B cell (primary cell): Measurements from ENCODE around the gene HILPDA. TPM values are rescaled to one million over a fixed set of nuclear protein-coding genes. Genes with fewer than 3 reads are reported as not detected.

Experiments
- ATAC-seq: fragments of 200-7000 bp; cut with Tn5 transposase; one replicate; pipeline ENCODE4 v1.10.0; 2021; ENCODE audit warnings: low read depth, mild to moderate bottlenecking, moderate number of reproducible peaks, moderate library complexity
- CTCF ChIA-PET: fragments of 350-600 bp; sonication (Branson Sonifier 250); formaldehyde crosslinking; loops from one replicate; lab custom pipeline; 2021; ENCODE audit warnings: antibody characterized with exemption, inconsistent platforms; lab: Charles Lee
- POLR2A ChIA-PET: fragments of 350-600 bp; sonication (Branson Sonifier 250); formaldehyde crosslinking; loops from one replicate; lab custom pipeline; 2021; ENCODE audit warnings: antibody characterized with exemption; lab: Charles Lee
- DNase-seq: peaks from one replicate; pipeline ENCODE4 v3.0.0; 2013
- H2AFZ ChIP-seq: 2 replicates; pipeline ENCODE4 v1.6.1; 2012; ENCODE audit warnings: mild to moderate bottlenecking, low read depth, low read length; ENCODE audit not compliant: insufficient read depth, poor library complexity, severe bottlenecking
- H3K27ac ChIP-seq, 2 donors: 1 replicate in 1 of 2; 2 replicates in 1 of 2; pipeline ENCODE4 v1.5.1; 2012 to 2013; ENCODE audit warnings: low read length in 2 of 2, mild to moderate bottlenecking in 2 of 2, moderate library complexity in 1 of 2
- H3K27me3 ChIP-seq, 4 experiments: fragments of 200-600 bp in 1 of 4; sonication (generic) in 1 of 4; replicated peaks in 1 of 4; 1 replicate in 2 of 4; 2 replicates in 2 of 4; pipeline versions ENCODE4 v1.6.1 to v1.7.0; 2013 to 2016; ENCODE audit warnings: low read length in 3 of 4, mild to moderate bottlenecking in 2 of 4, mixed read lengths in 1 of 4, moderate library complexity in 1 of 4; ENCODE audit not compliant: insufficient read depth in 4 of 4, control insufficient read depth in 3 of 4; ENCODE audit errors: control extremely low read depth in 1 of 4
- H3K36me3 ChIP-seq, 2 experiments: replicated peaks in 1 of 2; 1 replicate in 1 of 2; 2 replicates in 1 of 2; pipeline versions ENCODE4 v1.6.1 to v1.7.1; 2013; ENCODE audit warnings: low read length in 1 of 2; ENCODE audit not compliant: insufficient read depth in 2 of 2, control insufficient read depth in 1 of 2; ENCODE audit errors: control extremely low read depth in 1 of 2, extremely low read depth in 1 of 2
- H3K4me1 ChIP-seq, 2 donors: fragments of 200-600 bp in 1 of 2; sonication (generic) in 1 of 2; 1 replicate in 1 of 2; 2 replicates in 1 of 2; pipeline versions ENCODE4 v1.5.1 to v1.6.1; 2013 to 2017; ENCODE audit warnings: low read length in 2 of 2; ENCODE audit not compliant: control insufficient read depth in 2 of 2, insufficient read depth in 2 of 2
- H3K4me2 ChIP-seq: replicated peaks from 2 replicates; pipeline ENCODE3; 2012; ENCODE audit warnings: mild to moderate bottlenecking, low read depth, low read length; ENCODE audit not compliant: poor library complexity, severe bottlenecking
- H3K4me3 ChIP-seq, 5 experiments: fragments of 200-600 bp in 1 of 5; sonication (generic) in 1 of 5; 1 replicate in 3 of 5; 2 replicates in 2 of 5; pipeline versions ENCODE4 v1.5.1 to v1.7.0; 2011 to 2016; ENCODE audit warnings: low read length in 4 of 5, mild to moderate bottlenecking in 4 of 5, low read depth in 2 of 5, control low read depth in 1 of 5, moderate library complexity in 1 of 5; ENCODE audit not compliant: insufficient read depth in 1 of 5; ENCODE audit errors: control extremely low read depth in 1 of 5, extremely low read depth in 1 of 5
- H3K79me2 ChIP-seq: fragments of 200-600 bp; sonication (generic); one replicate; pipeline ENCODE4 v1.6.0; 2016; ENCODE audit warnings: low read length; ENCODE audit not compliant: control insufficient read depth, insufficient read depth
- H3K9ac ChIP-seq: fragments of 200-600 bp; sonication (generic); 2 replicates; pipeline ENCODE4 v1.6.1; 2017; ENCODE audit warnings: mild to moderate bottlenecking, low read length, moderate library complexity
- H3K9me3 ChIP-seq, 3 donors: one replicate each; pipeline versions ENCODE4 v1.6.1 to v1.7.1; 2013; ENCODE audit warnings: low read length in 2 of 3; ENCODE audit not compliant: control insufficient read depth in 2 of 3, insufficient read depth in 1 of 3; ENCODE audit errors: control extremely low read depth in 1 of 3
- H4K20me1 ChIP-seq: 2 replicates; pipeline ENCODE4 v1.6.0; 2012; ENCODE audit warnings: mild to moderate bottlenecking, low read length; ENCODE audit not compliant: insufficient read depth, control insufficient read depth, poor library complexity, severe bottlenecking
- H3K27ac Mint-ChIP-seq: one replicate; pipeline ENCODE4 v1.8.0; 2021; ENCODE audit warnings: mixed read lengths
- H3K27me3 Mint-ChIP-seq: one replicate; pipeline ENCODE4 v1.8.0; 2021; ENCODE audit warnings: mixed read lengths
- H3K4me1 Mint-ChIP-seq: one replicate; pipeline ENCODE4 v1.8.0; 2021; ENCODE audit warnings: mixed read lengths
- H3K4me3 Mint-ChIP-seq: one replicate; pipeline ENCODE4 v1.8.0; 2021; ENCODE audit warnings: mixed read lengths
- H3K9me3 Mint-ChIP-seq: one replicate; pipeline ENCODE4 v1.8.0; 2022; ENCODE audit warnings: mixed read lengths; ENCODE audit not compliant: insufficient read depth
- CTCF ChIP-seq: fragments of 200-600 bp; IDR thresholded peaks from one replicate; pipeline ENCODE4 v1.8.0; 2022; ENCODE audit warnings: antibody characterized with exemption, mild to moderate bottlenecking
- EZH2 ChIP-seq: IDR thresholded peaks from 2 replicates; pipeline ENCODE4 v1.6.1; 2012; ENCODE audit warnings: borderline replicate concordance, low read depth, mild to moderate bottlenecking, moderate library complexity, low read length; ENCODE audit not compliant: insufficient read depth, poor library complexity, severe bottlenecking
- WGBS: methylation state at CpG from one replicate; pipeline ENCODE4 v1.1.5; 2013; ENCODE audit warnings: missing lambda C conversion rate; ENCODE audit not compliant: insufficient coverage; 5-methylcytosine and 5-hydroxymethylcytosine counted together
- intact Hi-C: fragments of 100-400 bp; cut with micrococcal nuclease; formaldehyde crosslinking; loops from one replicate; pipeline ENCODE4 v1.10.0; 2022
- polyA plus RNA-seq: library from polyadenylated mRNA; depleted of rRNA; stranded (reverse); fragments of >200 nt; gene quantifications from 2 replicates; pipeline ENCODE4 v1.2.3, GENCODE V29; 2012
- total RNA-seq, 2 donors: library from RNA; stranded (reverse); fragments of 120-200 nt in 1 of 2; gene quantifications; 1 replicate in 1 of 2; 2 replicates in 1 of 2; pipeline versions ENCODE4 v1.2.3 to v1.2.4, GENCODE V29; 2013 to 2022

HILPDA gene
- total and polyA plus RNA-seq, 2 donors (not counting 1 experiment from before 2014, with no cell fraction given): 6.5 to 10.1 TPM

- Histone ChIP-seq H3K4me1 (peaks cover 3 to 10% of the 10 kb centered on the region in 2 donors), H2AFZ (no peak overlapping the region), H3K9me3 (no peaks in the 10 kb centered on the region), H3K4me2 (no peak overlapping the region), H3K79me2 (no peaks in the 10 kb centered on the region), H3K4me3 (no peak overlapping the region), H3K27ac (no peak overlapping the region), H4K20me1 (no peaks in the 10 kb centered on the region), H3K9ac (no peak overlapping the region), H3K36me3 (no peaks in the 10 kb centered on the region), H3K27me3 (peaks cover 0 to 4% (median 0%) of the 10 kb centered on the region in 4 experiments)
- peaks cover 3% of the 10 kb centered on the region for H3K4me1 Mint-ChIP-seq
- WGBS: 100% methylated on average over 1 of the region's 4 CpGs
- intact Hi-C loops: no loop called here
- H3K27me3 Mint-ChIP-seq: peaks cover 4% of the 10 kb centered on the region
- CTCF ChIA-PET: interaction anchor here (1.2 to 23.4 kb wide), 4 partner anchors 11 to 45 kb away, joined by 3 to 331 read pairs (median 29); no protein-coding TSS in a partner anchor
- no peaks in the 10 kb centered on the region for H3K9me3 Mint-ChIP-seq
- ATAC-seq (no peak), DNase-seq (no peak)
- POLR2A ChIA-PET: no interaction called here
- no peak overlapping the region for H3K27ac Mint-ChIP-seq
- no peak overlapping the region for H3K4me3 Mint-ChIP-seq
- TF ChIP-seq CTCF (no peak), EZH2 (no peak)
Measured at GRCh38 chr7:128415217-128415785, 40.4 kb upstream of the HILPDA start.

DNA sequence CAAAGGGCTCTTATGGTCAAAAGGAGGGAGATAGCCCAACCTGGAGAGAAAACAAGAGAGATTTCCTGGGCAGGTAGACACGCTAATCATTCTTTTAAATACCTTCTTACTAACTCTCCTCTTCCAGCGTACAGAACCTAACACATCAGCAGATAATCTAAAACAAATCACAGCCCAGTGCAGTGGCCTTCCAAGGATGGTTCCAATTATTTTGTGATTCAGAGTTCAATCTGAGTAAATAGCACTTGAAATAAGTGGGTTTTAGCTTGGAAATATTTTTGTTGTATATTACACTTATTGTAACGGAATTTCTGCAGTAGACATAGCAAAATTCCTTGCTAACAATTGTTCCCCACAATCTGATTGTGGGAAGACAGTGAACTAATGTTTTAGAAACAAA is 38.6 kb upstream of the HILPDA start:
- no peaks in the 10 kb centered on the region for H3K4me1 Mint-ChIP-seq
- no peak for ATAC-seq
- Histone ChIP-seq H3K79me2 (no peaks in the 10 kb centered on the region), H3K4me1 (no peaks in the 10 kb centered on the region), H3K36me3 (no peaks in the 10 kb centered on the region), H3K27me3 (peaks cover 0 to 4% (median 0%) of the 10 kb centered on the region in 4 experiments), H3K27ac (no peak overlapping the region), H3K9me3 (no peaks in the 10 kb centered on the region), H3K9ac (no peak overlapping the region), H4K20me1 (no peaks in the 10 kb centered on the region), H3K4me3 (no peak overlapping the region), H3K4me2 (no peak overlapping the region), H2AFZ (no peak overlapping the region)
- peaks cover 2% of the 10 kb centered on the region for H3K27me3 Mint-ChIP-seq
- DNase-seq: no peak
- no peaks in the 10 kb centered on the region for H3K9me3 Mint-ChIP-seq
- ChIA-PET POLR2A (no interaction called here), CTCF (interaction anchor here (0.8 to 23.4 kb wide), 5 partner anchors 9 to 43 kb away, joined by 3 to 331 read pairs (median 10); no protein-coding TSS in a partner anchor)
- no peak overlapping the region for H3K4me3 Mint-ChIP-seq
- H3K27ac Mint-ChIP-seq: no peak overlapping the region
- no CpG with 5 or more reads among the region's 3 CpGs for WGBS
- TF ChIP-seq CTCF: no peak
- no peak for TF ChIP-seq EZH2
- intact Hi-C loops: no loop called here
